HG03139 (cell line): ENCODE data around the gene HRNR.
"Not testable (repeated sequence)": the region's sequence is repeated elsewhere in the genome, so short reads cannot be mapped to it uniquely, and the experiment has no call there.

ENCODE experiments used
- ATAC-seq: cut with Tn5 transposase; IDR thresholded peaks from one replicate; pipeline ENCODE4 v1.9.1; 2021; ENCODE audit not compliant: unreplicated experiment

HRNR gene

GRCh38 chr1:152224093-152224492 is at the start of gene HRNR:
Gene HRNR (minus strand): TSS chr1:152224193. CDS start chr1:152223253, 940 bp downstream.
- ATAC-seq: no peak

DNA sequence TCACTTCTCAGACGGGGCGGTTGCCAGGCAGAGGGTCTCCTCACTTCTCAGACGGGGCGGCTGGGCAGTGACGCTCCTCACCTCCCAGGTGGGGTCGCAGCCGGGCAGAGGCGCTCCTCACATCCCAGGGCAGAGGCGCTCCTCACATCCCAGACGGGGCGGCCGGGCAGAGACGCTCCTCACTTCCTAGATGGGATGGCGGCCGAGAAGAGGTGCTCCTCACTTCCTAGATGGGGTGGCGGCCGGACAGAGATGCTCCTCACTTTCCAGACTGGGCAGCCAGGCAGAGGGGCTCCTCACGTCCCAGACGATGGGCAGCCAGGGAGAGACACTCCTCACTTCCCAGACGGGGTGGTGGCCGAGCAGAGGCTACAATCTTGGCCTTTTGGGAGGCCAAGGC is 32.4 kb upstream of the HRNR start:
- not testable (repeated sequence) for ATAC-seq

GRCh38 chr1:152252157-152252556 is 28.2 kb upstream of the HRNR start:
- no peak for ATAC-seq

- ATAC-seq: no peak
Measured at GRCh38 chr1:152251391-152251790, 27.4 kb upstream of the HRNR start.

- ATAC-seq: no peak
Measured at GRCh38 chr1:152247316-152247715, 23.3 kb upstream of the HRNR start.

DNA sequence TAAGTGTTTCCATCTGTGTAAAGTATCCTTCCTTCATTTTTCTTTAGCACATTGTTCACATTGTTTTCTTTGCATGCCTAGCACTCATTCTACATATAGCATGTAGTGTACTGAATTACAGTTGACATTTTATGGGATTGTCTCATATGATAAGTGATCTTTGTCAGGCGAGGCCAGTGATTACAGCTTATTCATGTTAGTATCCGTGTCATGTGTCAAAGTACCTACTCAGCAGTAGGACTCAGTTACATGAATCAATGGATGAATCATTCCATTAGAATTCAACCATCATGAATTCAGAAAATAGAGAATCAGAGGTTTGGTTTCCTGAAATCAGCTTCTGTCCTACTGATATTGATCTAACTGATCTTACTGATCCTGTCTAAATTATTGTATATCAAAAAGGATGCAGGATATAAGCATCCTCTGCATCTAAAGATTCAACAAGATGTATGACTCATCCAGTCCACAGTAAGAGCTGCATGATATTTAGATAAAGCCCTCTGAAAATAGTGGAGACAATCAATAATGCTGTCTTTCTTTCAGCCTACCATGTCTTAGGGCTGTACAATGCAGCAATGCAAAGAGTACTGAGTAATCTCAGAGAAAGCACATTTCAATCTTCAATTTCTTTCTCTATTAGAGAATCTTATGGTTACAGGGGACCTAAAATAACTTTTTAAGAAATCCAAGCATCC is 20.7 kb upstream of the HRNR start:
- ATAC-seq: no peak

DNA sequence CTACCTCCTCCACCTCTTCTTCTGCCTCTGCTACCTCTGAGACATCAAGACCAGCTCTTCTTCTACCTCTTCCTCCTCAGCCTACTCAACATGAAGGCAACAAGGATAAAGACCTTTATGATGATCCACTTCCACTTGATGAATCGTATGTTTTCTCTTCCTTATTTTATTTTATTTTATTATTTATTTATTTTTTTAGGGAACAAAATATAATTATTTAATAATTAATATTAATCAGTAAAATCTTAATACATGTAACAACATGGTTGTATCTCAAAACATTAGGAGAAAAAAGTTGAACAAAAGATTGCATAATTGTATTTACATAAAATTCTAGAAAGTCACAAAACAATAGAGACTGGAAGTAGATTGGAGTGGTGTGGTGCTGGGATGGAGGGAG is 13.1 kb upstream of the HRNR start:
- ATAC-seq: no peak

DNA sequence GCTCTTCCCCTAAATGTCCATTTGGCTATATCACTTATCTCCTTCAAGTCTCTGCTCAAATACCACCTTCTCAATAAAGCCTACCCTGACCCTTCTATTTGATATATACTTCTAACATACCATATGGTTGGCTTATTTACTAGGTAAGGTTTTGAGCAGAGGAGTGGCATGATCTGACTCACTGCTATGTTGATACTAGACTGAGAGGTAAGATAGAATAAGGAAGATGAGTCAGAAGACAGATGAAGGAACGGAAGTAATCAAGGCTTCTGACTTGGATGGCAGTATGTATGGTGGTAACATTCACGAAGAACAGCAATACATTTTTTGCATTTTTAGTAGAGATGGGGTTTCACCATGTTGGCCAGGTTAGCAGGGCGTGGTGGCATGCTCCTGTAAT is 4.8 kb upstream of the HRNR start:
- ATAC-seq: no peak

- no peak for ATAC-seq
Measured at GRCh38 chr1:152227310-152227928, 3.4 kb upstream of the HRNR start.

- ATAC-seq: no peak
Measured at GRCh38 chr1:152225678-152226077, 1.7 kb upstream of the HRNR start.

DNA sequence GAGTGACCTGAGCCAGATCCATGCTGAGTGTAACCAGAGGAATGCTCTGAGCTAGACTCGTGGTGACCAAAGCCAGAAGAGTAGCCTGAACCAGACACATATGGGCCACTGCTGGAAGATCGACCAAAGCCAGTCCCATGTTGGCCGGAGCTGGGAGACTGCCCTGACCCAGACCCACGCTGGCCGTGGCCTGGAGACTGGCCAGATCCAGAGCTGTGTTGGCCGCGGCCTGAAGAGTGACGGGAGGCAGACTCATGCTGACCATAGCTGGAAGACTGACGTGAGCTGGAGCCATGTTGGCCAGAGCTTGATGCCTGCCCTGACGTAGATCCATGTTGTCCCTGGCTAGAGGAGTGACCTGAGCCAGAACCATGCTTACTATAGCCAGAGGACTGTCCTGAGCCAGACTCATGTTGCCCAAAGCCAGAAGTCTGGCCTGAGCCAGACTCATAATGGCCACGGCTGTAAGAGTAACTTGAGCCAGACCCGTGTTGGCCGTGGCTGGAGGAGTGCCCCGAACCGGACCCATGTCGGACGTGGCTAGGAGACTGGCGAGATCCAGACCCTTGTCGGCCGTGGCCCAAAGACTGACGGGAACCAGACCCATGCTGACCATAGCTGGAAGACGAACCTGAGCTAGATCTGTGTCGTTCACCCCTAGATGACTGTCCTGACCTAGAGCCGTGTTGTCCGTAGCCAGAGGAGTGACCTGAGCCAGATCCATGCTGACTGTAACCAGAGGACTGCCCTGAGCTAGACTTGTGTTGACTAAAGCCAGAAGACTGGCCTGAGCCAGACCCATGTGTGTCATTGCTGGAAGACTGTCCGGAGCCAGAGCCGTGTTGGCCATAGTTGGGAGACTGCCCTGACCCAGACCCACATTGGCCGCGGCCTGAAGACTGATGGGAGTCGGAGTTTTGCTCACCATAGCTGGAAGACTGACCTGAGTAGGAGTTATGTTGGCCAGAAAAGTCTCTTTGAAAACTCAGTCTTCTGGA is 3.5 kb downstream of the HRNR start:
- ATAC-seq: no peak

DNA sequence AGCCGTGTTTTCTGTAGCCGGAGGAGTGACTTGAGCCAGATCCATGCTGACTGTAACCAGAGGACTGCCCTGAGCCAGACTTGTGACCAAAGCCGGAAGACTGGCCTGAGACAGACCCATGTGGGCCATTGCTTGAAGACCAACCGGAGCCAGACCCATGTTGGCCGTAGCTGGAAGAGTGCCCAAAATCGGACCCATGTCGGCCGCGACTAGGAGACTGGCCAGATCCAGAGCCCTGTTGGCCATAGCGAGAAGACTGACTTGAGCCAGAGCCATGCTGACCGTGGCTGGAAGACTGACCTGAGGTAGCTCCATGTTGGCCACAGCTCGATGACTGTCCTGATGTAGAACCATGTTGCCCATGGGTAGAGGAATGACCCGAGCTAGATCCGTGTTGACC is 4.6 kb downstream of the HRNR start:
- not testable (repeated sequence) for ATAC-seq

DNA sequence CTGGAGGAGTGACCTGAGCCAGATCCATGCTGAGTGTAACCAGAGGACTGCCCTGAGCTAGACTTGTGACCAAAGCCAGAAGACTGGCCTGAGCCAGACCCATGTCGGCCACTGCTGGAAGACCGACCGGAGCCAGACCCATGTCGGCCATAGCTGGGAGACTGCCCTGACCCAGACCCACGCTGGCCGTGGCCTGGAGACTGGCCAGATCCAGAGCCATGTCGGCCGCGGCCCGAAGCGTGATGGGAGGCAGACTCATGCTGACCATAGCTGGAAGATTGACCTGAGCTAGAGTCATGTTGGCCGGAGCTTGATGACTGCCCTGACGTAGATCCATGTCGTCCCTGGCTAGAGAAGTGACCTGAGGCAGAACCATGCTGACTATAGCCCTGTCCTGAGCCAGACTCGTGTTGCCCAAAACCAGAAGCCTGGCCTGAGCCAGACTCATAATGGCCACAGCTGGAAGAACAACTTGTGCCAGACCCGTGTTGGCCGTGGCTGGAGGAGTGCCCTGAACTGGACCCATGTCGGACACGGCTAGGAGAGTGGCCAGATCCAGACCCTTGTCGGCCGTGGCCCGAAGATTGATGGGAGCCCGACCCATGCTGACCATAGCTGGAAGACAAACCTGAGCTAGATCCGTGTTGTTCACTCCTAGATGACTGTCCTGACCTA is 5.1 kb downstream of the HRNR start:
- no peak for ATAC-seq

- not testable (repeated sequence) for ATAC-seq
Measured at GRCh38 chr1:152215604-152216003, 8.4 kb downstream of the HRNR start.

GRCh38 chr1:152214911-152215310 is 9.1 kb downstream of the HRNR start:
- not testable (repeated sequence) for ATAC-seq

DNA sequence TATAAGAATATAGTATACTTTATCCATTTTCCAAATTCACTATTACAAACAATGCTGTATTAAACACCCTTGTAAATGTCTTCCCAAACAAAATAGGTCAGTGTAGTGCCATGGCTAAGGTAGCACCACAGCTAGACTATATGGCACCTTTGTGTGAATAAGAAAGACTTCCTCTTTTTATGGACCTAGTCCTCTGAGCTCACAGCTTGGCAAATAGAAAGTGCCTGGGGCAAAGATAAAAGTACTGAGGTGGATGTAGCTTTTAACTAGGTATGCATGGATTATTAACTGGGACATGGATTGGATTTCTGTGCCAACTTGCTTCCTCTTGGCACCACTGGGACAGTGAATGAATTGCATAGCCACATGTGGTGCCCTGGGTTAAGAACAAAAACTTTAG is 25.0 kb downstream of the HRNR start:
- ATAC-seq: no peak

- no peak for ATAC-seq
Measured at GRCh38 chr1:152197361-152197941, 26.5 kb downstream of the HRNR start.

GRCh38 chr1:152191711-152192110 is 32.3 kb downstream of the HRNR start:
- no peak for ATAC-seq

DNA sequence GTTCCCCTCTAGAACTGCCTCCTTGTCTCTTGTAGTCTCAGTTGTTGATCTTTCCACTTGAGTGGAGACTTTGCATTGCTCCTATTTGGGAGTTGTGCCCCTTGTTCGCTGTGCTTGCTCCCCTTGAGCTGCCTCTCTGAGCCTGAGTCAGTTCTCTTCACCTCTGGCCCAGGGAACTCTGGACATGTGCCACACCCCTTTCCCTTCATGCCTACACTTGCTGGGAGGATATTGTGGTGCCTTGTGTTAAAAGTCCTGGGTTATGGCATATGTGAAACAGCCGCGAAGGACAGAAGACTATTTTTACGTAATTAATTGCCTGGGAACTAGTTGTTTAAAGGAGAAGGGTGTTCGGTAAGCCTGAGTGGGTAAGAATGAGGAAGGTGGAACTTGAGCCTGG is 32.7 kb downstream of the HRNR start:
- no peak for ATAC-seq

- no peak for ATAC-seq
Measured at GRCh38 chr1:152190589-152190988, 33.4 kb downstream of the HRNR start.
